ENCODE results near the gene SLC15A4. TPM values are rescaled to one million over a fixed set of nuclear protein-coding genes. Genes with fewer than 3 reads are reported as not detected.

Gene SLC15A4
- polyA plus RNA-seq, 1 of the 3 experiments (the other 2 are of a cell fraction) = 14.5 TPM

- no peak overlapping the region for H3K27ac ChIP-seq (ENCODE audit: low read depth in 2 of 2, low read length in 1 of 2)
- H4K20me1 ChIP-seq (ENCODE audit: insufficient read depth) = no peaks in the 10 kb centered on the region
- DNase-seq = no peak
- no peaks in the 10 kb centered on the region for H3K36me3 ChIP-seq (replicated peaks in 1 of 2; ENCODE audit: control insufficient read depth in 1 of 2, insufficient read depth in 2 of 2, low read length in 1 of 2)
- H3K27me3 ChIP-seq (ENCODE audit: insufficient read depth) = no peaks in the 10 kb centered on the region
- TF ChIP-seq FOXJ3 (CRISPR knock-in tag; IDR thresholded peaks at IDR 0.05) (no peak), SMC3 (IDR thresholded peaks at IDR 0.05; ENCODE audit: low read depth, low read length) (no peak), RXRA (IDR thresholded peaks at IDR 0.05; ENCODE audit: borderline replicate concordance, low read depth) (no peak), NRF1 (IDR thresholded peaks at IDR 0.05; ENCODE audit: low read depth, low read length) (no peak)
- H3K4me3 ChIP-seq (ENCODE audit: low read depth in 2 of 2, low read length in 1 of 2) = no peak overlapping the region
- no peaks in the 10 kb centered on the region for H3K9me2 ChIP-seq
- H3K4me2 ChIP-seq = no peak overlapping the region
- no peak overlapping the region for H2AFZ ChIP-seq (ENCODE audit: low read depth)
- no peak overlapping the region for H3K9ac ChIP-seq
- no peaks in the 10 kb centered on the region for H3K9me3 ChIP-seq
- H3K79me2 ChIP-seq (ENCODE audit: insufficient read depth) = no peaks in the 10 kb centered on the region
- H3F3A ChIP-seq (replicated peaks; ENCODE audit: insufficient read depth) = no peaks in the 10 kb centered on the region
- CTCF ChIA-PET = interaction anchor here (2.3 kb wide), 1 partner anchor 11 kb away, joined by 13 read pairs; no protein-coding TSS in a partner anchor
- no peaks in the 10 kb centered on the region for H3K4me1 ChIP-seq (ENCODE audit: control insufficient read depth in 1 of 2, insufficient read depth in 2 of 2, low read depth in 1 of 2, low read length in 1 of 2)
- WGBS (ENCODE audit: low lambda C conversion rate) = 21% methylated on average over 4 of the region's 4 CpGs
- POLR2A ChIA-PET = no interaction called here
Observed at GRCh38 chr12:128771681-128772080, 52.1 kb downstream of the SLC15A4 start.

- no peak for DNase-seq
- no peak overlapping the region for H3K9ac ChIP-seq
- no peaks in the 10 kb centered on the region for H3K4me1 ChIP-seq (ENCODE audit: control insufficient read depth in 1 of 2, insufficient read depth in 2 of 2, low read depth in 1 of 2, low read length in 1 of 2)
- H3K4me2 ChIP-seq = no peak overlapping the region
- no peak overlapping the region for H3K27ac ChIP-seq (ENCODE audit: low read depth in 2 of 2, low read length in 1 of 2)
- TF ChIP-seq, protein P1, sequence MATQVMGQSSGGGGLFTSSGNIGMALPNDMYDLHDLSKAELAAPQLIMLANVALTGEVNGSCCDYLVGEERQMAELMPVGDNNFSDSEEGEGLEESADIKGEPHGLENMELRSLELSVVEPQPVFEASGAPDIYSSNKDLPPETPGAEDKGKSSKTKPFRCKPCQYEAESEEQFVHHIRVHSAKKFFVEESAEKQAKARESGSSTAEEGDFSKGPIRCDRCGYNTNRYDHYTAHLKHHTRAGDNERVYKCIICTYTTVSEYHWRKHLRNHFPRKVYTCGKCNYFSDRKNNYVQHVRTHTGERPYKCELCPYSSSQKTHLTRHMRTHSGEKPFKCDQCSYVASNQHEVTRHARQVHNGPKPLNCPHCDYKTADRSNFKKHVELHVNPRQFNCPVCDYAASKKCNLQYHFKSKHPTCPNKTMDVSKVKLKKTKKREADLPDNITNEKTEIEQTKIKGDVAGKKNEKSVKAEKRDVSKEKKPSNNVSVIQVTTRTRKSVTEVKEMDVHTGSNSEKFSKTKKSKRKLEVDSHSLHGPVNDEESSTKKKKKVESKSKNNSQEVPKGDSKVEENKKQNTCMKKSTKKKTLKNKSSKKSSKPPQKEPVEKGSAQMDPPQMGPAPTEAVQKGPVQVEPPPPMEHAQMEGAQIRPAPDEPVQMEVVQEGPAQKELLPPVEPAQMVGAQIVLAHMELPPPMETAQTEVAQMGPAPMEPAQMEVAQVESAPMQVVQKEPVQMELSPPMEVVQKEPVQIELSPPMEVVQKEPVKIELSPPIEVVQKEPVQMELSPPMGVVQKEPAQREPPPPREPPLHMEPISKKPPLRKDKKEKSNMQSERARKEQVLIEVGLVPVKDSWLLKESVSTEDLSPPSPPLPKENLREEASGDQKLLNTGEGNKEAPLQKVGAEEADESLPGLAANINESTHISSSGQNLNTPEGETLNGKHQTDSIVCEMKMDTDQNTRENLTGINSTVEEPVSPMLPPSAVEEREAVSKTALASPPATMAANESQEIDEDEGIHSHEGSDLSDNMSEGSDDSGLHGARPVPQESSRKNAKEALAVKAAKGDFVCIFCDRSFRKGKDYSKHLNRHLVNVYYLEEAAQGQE (IDR thresholded peaks at IDR 0.05; ENCODE audit: low read depth, low read length) = no peak
- TF ChIP-seq MXI1 (IDR thresholded peaks at IDR 0.05; ENCODE audit: low read depth, low read length) (no peak), JUND (IDR thresholded peaks at IDR 0.05) (no peak), MEF2A (IDR thresholded peaks at IDR 0.05; ENCODE audit: borderline replicate concordance, low read depth) (no peak), ELF1 (IDR thresholded peaks at IDR 0.05) (no peak), RFX5 (IDR thresholded peaks at IDR 0.05; ENCODE audit: low read length) (no peak), POLR2AphosphoS5 (IDR thresholded peaks at IDR 0.05; ENCODE audit: low read depth, low read length) (no peak), CHD2 (IDR thresholded peaks at IDR 0.05; ENCODE audit: low read length, partially characterized antibody) (no peak), EP300 (IDR thresholded peaks at IDR 0.05; ENCODE audit: borderline replicate concordance in 1 of 2, low read depth in 1 of 2, low read length in 1 of 2) (no peak), EZH2phosphoT487 (IDR thresholded peaks at IDR 0.05; ENCODE audit: borderline replicate concordance, low read depth) (no peak), USF1 (IDR thresholded peaks at IDR 0.05; ENCODE audit: borderline replicate concordance, low read depth) (no peak), SIN3A (IDR thresholded peaks at IDR 0.05; ENCODE audit: borderline replicate concordance, low read depth, low read length) (no peak), TCF12 (IDR thresholded peaks at IDR 0.05) (no peak), YY1 (IDR thresholded peaks at IDR 0.05; ENCODE audit: low read depth) (no peak), TAF1 (IDR thresholded peaks at IDR 0.05; ENCODE audit: borderline replicate concordance, low read depth, low read length) (no peak), RAD21 (IDR thresholded peaks at IDR 0.05; ENCODE audit: low read length) (no peak), FOXJ3 (CRISPR knock-in tag; IDR thresholded peaks at IDR 0.05) (no peak), FOXM1 (IDR thresholded peaks at IDR 0.05; ENCODE audit: low read depth) (no peak), RXRA (IDR thresholded peaks at IDR 0.05; ENCODE audit: borderline replicate concordance, low read depth) (no peak)
- TF ChIP-seq, protein P2, sequence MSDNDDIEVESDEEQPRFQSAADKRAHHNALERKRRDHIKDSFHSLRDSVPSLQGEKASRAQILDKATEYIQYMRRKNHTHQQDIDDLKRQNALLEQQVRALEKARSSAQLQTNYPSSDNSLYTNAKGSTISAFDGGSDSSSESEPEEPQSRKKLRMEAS (IDR thresholded peaks at IDR 0.05; ENCODE audit: low read depth) = no peak
- no peak overlapping the region for H2AFZ ChIP-seq (ENCODE audit: low read depth)
- H3K79me2 ChIP-seq (ENCODE audit: insufficient read depth) = no peaks in the 10 kb centered on the region
- no peak overlapping the region for H3K4me3 ChIP-seq (ENCODE audit: low read depth in 2 of 2, low read length in 1 of 2)
- no peaks in the 10 kb centered on the region for H3K36me3 ChIP-seq (replicated peaks in 1 of 2; ENCODE audit: control insufficient read depth in 1 of 2, insufficient read depth in 2 of 2, low read length in 1 of 2)
- POLR2A ChIA-PET = no interaction called here
- H3F3A ChIP-seq (replicated peaks; ENCODE audit: insufficient read depth) = no peaks in the 10 kb centered on the region
- CTCF ChIA-PET = interaction anchor here (2.0 kb wide), 1 partner anchor 15 kb away, joined by 5 read pairs; no protein-coding TSS in a partner anchor
- H4K20me1 ChIP-seq (ENCODE audit: insufficient read depth) = no peaks in the 10 kb centered on the region
- H3K9me3 ChIP-seq = no peaks in the 10 kb centered on the region
- no peaks in the 10 kb centered on the region for H3K27me3 ChIP-seq (ENCODE audit: insufficient read depth)
- WGBS (ENCODE audit: low lambda C conversion rate) = 28% methylated on average over 8 of the region's 9 CpGs
- H3K9me2 ChIP-seq = no peaks in the 10 kb centered on the region
Observed at GRCh38 chr12:128767518-128767917, 56.2 kb downstream of the SLC15A4 start.

Measured in SK-N-SH (cell line).